Spleen (tissue), 11 donors: Measurements from ENCODE around the gene IL1RN. TPM values are rescaled to one million over a fixed set of nuclear protein-coding genes. Genes with fewer than 3 reads are reported as not detected.
A peak's percentile ranks its signal among the peaks of the same experiment; 100 is the strongest.

Source experiments
- DNase-seq: peaks from one replicate; pipeline ENCODE4 v3.0.0-alpha.2; 2020
- H3K27ac ChIP-seq, 8 donors: fragments of 200-600 bp; sonication (generic) in 7 of 8; 1 replicate in 4 of 8; 2 replicates in 4 of 8; pipeline versions ENCODE4 v1.5.0 to v1.8.0; 2016 to 2021; ENCODE audit warnings: inconsistent platforms in 4 of 8, mild to moderate bottlenecking in 4 of 8, moderate library complexity in 1 of 8
- H3K27me3 ChIP-seq, 7 donors: fragments of 200-600 bp; sonication (generic) in 6 of 7; replicated peaks in 1 of 7; 1 replicate in 4 of 7; 2 replicates in 3 of 7; pipeline versions ENCODE4 v1.5.0 to v1.8.0; 2016 to 2021; ENCODE audit warnings: inconsistent platforms in 3 of 7, mild to moderate bottlenecking in 1 of 7
- H3K36me3 ChIP-seq, 6 donors: fragments of 200-600 bp; sonication (generic) in 5 of 6; 1 replicate in 4 of 6; 2 replicates in 2 of 6; pipeline versions ENCODE4 v1.5.0 to v1.8.0; 2016 to 2021; ENCODE audit warnings: inconsistent platforms in 2 of 6
- H3K4me1 ChIP-seq, 6 donors: fragments of 200-600 bp; sonication (generic) in 5 of 6; 1 replicate in 3 of 6; 2 replicates in 3 of 6; pipeline versions ENCODE4 v1.5.0 to v1.8.0; 2016 to 2021; ENCODE audit warnings: inconsistent platforms in 3 of 6
- H3K4me3 ChIP-seq, 8 donors: fragments of 200-600 bp; sonication (generic) in 7 of 8; 1 replicate in 4 of 8; 2 replicates in 4 of 8; pipeline versions ENCODE4 v1.5.0 to v1.8.0; 2016 to 2021; ENCODE audit warnings: inconsistent platforms in 4 of 8, mild to moderate bottlenecking in 4 of 8, moderate library complexity in 2 of 8
- H3K9me3 ChIP-seq, 8 donors: fragments of 200-600 bp; sonication (generic) in 7 of 8; 1 replicate in 4 of 8; 2 replicates in 4 of 8; pipeline versions ENCODE4 v1.5.0 to v1.8.0; 2016 to 2021; ENCODE audit warnings: inconsistent platforms in 4 of 8
- CTCF ChIP-seq, 11 experiments: fragments of 200-600 bp in 7 of 11; fragments of 450-650 bp in 4 of 11; sonication (generic) in 4 of 11; IDR thresholded peaks in 8 of 11; conservative IDR thresholded peaks in 3 of 11; 1 replicate in 7 of 11; 2 replicates in 4 of 11; pipeline versions ENCODE4 v1.4.0 to v1.8.0; 2016 to 2021; ENCODE audit warnings: antibody characterized with exemption in 11 of 11, inconsistent platforms in 4 of 11, mild to moderate bottlenecking in 1 of 11
- POLR2A ChIP-seq, 3 donors: fragments of 450-650 bp; IDR thresholded peaks; one replicate each; pipeline ENCODE4 v1.5.1; 2017; ENCODE audit warnings: antibody characterized with exemption in 3 of 3, mild to moderate bottlenecking in 1 of 3
- POLR2AphosphoS5 ChIP-seq, 3 donors: sonication (generic); formaldehyde crosslinking; IDR thresholded peaks; one replicate each; pipeline ENCODE4 v1.5.1; 2017; ENCODE audit warnings: antibody characterized with exemption in 3 of 3
- whole genome bisulfite sequencing, 5 donors: extraction: QIAGEN DNeasy Blood & Tissue Kit in 3 of 5; methylation state at CpG; one replicate each; pipeline versions ENCODE4 v1.1.5 to v1.1.7; 2013 to 2018; 5-methylcytosine and 5-hydroxymethylcytosine counted together
- intact Hi-C: fragments of 100-400 bp; cut with DNase I; formaldehyde crosslinking; loops from one replicate; pipeline ENCODE4 v1.15.0; 2023; ENCODE audit warnings: low total_unique reads
- polyA plus RNA-seq, 3 donors: library from polyadenylated mRNA; stranded (reverse); fragments of 200-250 nt; gene quantifications; one replicate each; pipeline ENCODE4 v1.2.1, GENCODE V29; 2013
- total RNA-seq, 7 donors: library from RNA; depleted of rRNA in 3 of 7; stranded (reverse); fragments of >200 nt in 3 of 7; fragmentation: NEBNext Ultra II Directional in 4 of 7; extraction: Animal tissue kit (Norgen Biotek cat#: 25700) in 4 of 7; gene quantifications; one replicate each; pipeline versions ENCODE4 v1.1.0 to v1.2.1, GENCODE V29; 2016 to 2021
- donor health status: healthy with polysubstance abuse.
- donor health status: DM: no; HTN: no; CAD: no; lungs with moderate emphysema.
- donor health status: DM: no; HTN: no; CAD: no.
- donor health status: Bipolar disorder and iron deficiency.
- donor health status: healthy.
- donor health status: DM: no; HTN: no; CAD: no.
- donor health status: DM: yes; HTN: yes; CAD: no.

Gene IL1RN
- total and polyA plus RNA-seq, 10 donors = 1.9 to 53.9 (median 12.0) TPM

DNA sequence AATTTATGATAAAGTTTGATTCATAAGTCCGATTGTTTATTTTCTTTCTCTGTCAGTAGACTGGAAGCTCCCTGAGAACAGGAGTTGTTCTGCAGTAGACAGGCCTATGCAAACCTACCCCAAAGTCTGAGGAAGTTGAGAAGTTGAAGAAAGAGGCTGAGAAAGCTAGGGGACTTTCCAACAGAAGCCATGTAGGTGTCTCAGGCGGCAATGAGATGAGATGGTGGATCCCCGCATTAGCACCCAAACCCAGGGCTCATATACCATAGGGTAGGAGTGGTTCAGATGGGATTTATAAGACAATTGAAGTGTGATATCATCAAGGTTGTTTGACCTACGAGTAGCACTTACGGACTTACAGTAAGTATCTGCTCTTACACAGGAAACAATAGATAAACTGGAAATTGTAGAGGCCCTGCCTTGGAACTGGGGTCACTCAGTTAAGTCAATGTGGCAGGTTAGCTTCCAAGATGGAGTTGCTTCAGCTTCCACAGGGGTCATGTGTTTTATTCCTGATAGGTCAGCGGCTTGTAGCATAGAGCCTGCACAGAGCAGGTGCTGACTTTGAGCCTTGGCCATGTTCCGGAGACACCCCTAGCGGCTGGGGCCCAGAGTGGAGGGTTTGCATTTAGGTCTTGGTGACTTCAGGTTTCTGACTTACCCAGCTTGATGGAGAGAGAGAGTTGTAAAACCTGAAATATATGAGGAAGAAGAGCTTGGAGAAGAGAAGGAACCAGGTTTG, 44.1 kb downstream of the IL1RN start:
- Histone ChIP-seq H3K9me3 (no peaks in the 10 kb centered on the region), H3K4me1 (peaks cover 38 to 100% (median 69%) of the 10 kb centered on the region in 6 donors), H3K27me3 (no peaks in the 10 kb centered on the region), H3K36me3 (peaks cover 0 to 2% (median 0%) of the 10 kb centered on the region in 6 donors), H3K27ac (peak overlapping the region in 1 of 8 donors; percentile 95), H3K4me3 (no peak overlapping the region)
- 83 to 91% (median 87%) methylated on average over 8 of the region's 8 CpGs for WGBS, 5 donors
- DNase-seq = peak; percentile 70
- intact Hi-C loops = no loop called here
- no peak for TF ChIP-seq POLR2A (IDR thresholded peaks at IDR 0.05)
- TF ChIP-seq POLR2AphosphoS5 (IDR thresholded peaks at IDR 0.05) = no peak
- TF ChIP-seq CTCF (IDR thresholded peaks at IDR 0.05 in 8 of 11, conservative IDR thresholded peaks at IDR 0.05 in 3 of 11) = no peak

DNA sequence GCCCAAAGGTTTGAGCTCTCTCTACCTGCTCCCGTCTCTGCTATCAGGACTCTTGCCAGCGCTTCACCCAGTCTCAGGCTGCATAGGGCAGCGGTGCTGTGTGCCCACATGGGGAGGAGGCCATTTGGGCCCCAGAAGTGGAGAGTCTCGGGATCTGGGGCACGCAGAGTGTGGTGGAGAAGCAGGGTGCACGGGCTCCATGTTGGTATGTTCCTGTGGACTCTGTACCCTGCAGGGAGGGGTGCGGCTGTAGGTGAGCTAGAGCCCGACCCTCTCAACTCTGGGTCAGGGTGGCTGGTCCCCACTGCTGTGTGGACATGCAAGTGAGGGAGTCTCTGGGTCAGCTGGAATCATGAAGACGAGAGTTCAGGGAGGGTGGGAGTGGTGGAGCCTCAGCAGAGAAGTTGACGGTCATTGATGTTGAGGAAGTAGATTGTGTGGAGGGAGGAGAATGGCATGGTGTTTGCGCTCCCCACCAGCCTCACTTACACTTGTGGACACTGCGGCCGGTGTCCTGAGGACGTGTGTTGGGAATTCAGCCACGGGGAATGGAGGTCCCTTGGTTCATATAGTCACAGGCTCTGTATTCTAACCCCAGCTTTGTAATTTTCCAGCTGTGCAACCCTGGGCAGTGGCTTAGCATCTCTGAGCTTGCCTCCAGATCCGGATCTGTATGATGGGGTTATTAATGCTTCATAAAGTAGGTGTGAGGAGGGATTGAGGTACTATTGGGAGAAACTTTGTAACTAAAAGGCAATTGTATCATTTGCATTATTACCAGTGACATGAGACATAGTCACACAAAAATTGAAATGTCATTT, 45.5 kb downstream of the IL1RN start:
- Histone ChIP-seq H3K36me3 (peaks cover 0 to 15% (median 0%) of the 10 kb centered on the region in 6 donors), H3K9me3 (no peaks in the 10 kb centered on the region), H3K4me3 (peak overlapping the region in 4 of 8 donors; percentile 59 to 88 (median 70)), H3K4me1 (peaks cover 39 to 100% (median 69%) of the 10 kb centered on the region in 6 donors), H3K27me3 (no peaks in the 10 kb centered on the region), H3K27ac (peak overlapping the region; percentile 68 to 95 (median 87))
- intact Hi-C loops = no loop called here
- no peak for TF ChIP-seq POLR2A (IDR thresholded peaks at IDR 0.05)
- TF ChIP-seq POLR2AphosphoS5 (IDR thresholded peaks at IDR 0.05) = no peak
- no peak for TF ChIP-seq CTCF (IDR thresholded peaks at IDR 0.05 in 8 of 11, conservative IDR thresholded peaks at IDR 0.05 in 3 of 11)
- DNase-seq = peak; percentile 79
- 85 to 93% (median 91%) methylated on average over 15 to 16 of the region's 16 CpGs for WGBS, 5 donors

DNA sequence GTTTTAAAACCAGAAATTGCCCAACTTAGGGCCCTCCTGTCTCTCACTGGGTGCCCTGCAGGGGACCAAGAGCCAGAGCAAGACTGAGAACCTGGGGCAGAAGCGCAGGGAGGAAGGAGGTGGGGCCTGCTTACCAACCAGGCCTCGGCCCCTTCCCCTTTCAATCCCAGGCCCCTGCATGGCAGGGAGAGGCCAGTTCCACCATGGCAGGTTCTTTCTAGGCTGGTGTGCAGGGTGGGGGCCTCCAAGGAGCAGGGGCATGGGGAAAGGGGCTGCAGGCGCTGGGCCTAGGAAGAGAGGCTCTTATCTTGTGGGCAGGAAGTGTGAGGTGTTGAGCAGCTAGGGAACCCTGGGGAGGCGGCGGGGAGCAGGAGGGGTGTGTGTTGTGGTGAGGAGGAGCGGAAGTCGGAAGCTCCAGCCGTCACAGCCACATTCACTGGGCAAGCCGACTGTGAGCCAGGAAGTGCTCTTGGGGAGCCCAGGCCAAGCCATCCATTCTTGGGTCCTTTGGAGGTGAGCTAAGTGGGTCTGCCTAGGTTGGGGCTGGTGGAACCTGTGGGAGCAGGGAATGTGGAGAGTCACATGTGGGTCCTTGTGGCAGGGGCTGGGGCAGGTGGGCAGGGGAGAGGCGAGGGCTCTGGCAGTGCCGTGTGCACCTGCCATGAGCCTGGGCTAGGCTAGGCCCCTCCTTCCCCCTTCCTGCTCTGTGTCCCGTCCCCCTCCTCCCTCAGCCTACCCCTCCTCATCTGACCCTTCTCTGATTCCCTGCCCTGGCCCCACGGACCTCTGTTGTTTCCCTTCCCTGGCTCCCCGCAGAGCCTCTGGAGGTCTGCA, 46.4 kb downstream of the IL1RN start, which contains the start of gene PSD4:
TSS of gene PSD4 (plus strand) at position 430 of the 834 bp plus-strand sequence. CDS start 8,486 bp downstream, outside the sequence.
- 18 to 49% (median 26%) methylated on average over 13 to 14 of the region's 14 CpGs for WGBS, 5 donors
- intact Hi-C loops = no loop called here
- Histone ChIP-seq H3K36me3 (peaks cover 0 to 22% (median 0%) of the 10 kb centered on the region in 6 donors), H3K27me3 (no peaks in the 10 kb centered on the region), H3K4me1 (peaks cover 41 to 100% (median 69%) of the 10 kb centered on the region in 6 donors), H3K27ac (peak within 1 kb of the TSS; percentile 68 to 95 (median 87)), H3K4me3 (peak within 1 kb of the TSS; percentile 53 to 88 (median 62)), H3K9me3 (no peaks in the 10 kb centered on the region)
- TF ChIP-seq CTCF (IDR thresholded peaks at IDR 0.05 in 8 of 11, conservative IDR thresholded peaks at IDR 0.05 in 3 of 11) (peak in 3 of 11 experiments; percentile 8 to 33 (median 15)), POLR2A (IDR thresholded peaks at IDR 0.05) (peak in 1 of 3 donors; percentile 6), POLR2AphosphoS5 (IDR thresholded peaks at IDR 0.05) (peak; percentile 89 to 92 (median 91))
- peak; percentile 97 for DNase-seq
